ENCODE results near the gene LRRC8A. TPM values are rescaled to one million over a fixed set of nuclear protein-coding genes. Genes with fewer than 3 reads are reported as not detected.

The LRRC8A gene
- total RNA-seq, 2 experiments from 2014 or later, result 22.9 to 26.9 TPM

- intact Hi-C loops (cut with micrococcal nuclease; ENCODE audit: unreplicated experiment), result no loop called here
- DNase-seq (ENCODE audit: low spot score), result no peak
- no peaks in the 10 kb centered on the region for H3K9me3 ChIP-seq (ENCODE audit: low read length)
- CTCF ChIA-PET (ENCODE audit: unreplicated experiment), result no interaction called here
- no peak for TF ChIP-seq EZH2phosphoT487 (IDR thresholded peaks at IDR 0.05; ENCODE audit: borderline replicate concordance, low read depth, low read length)
- no peak for TF ChIP-seq CTCF (conservative IDR thresholded peaks at IDR 0.05; ENCODE audit: low read length)
- no peak overlapping the region for H3K4me2 ChIP-seq (ENCODE audit: low read length)
- H3K27ac ChIP-seq (ENCODE audit: low read depth, low read length, poor library complexity, severe bottlenecking), result no peak overlapping the region
- POLR2A ChIA-PET, result interaction anchor here (0.5 kb wide), 1 partner anchor 520 kb away, joined by 3 read pairs; the partner anchor contains the start of gene URM1
- H3K4me1 ChIP-seq (ENCODE audit: insufficient read depth, low read length, poor library complexity, severe bottlenecking), result peaks cover 3% of the 10 kb centered on the region
- no peak overlapping the region for H2AFZ ChIP-seq (ENCODE audit: low read length)
- H3K9me2 ChIP-seq (ENCODE audit: insufficient read depth, low read length), result no peaks in the 10 kb centered on the region
- H3K4me3 ChIP-seq (ENCODE audit: low read depth, low read length, poor library complexity, severe bottlenecking), result no peak overlapping the region
- no TSS peak for BruUV-seq (replicated peaks)
- H4K20me1 ChIP-seq (ENCODE audit: insufficient read depth, low read length), result no peaks in the 10 kb centered on the region
- no peaks in the 10 kb centered on the region for H3K79me2 ChIP-seq (ENCODE audit: insufficient read depth, low read depth, low read length)
- peaks cover 80% of the 10 kb centered on the region for H3K36me3 ChIP-seq (ENCODE audit: insufficient read depth, low read length)
Observed at GRCh38 chr9:128891321-128892220, 9.6 kb downstream of the LRRC8A start.

GRCh38 chr9:128892221-128892921 lies 10.4 kb downstream of the LRRC8A start:
- CTCF ChIA-PET (ENCODE audit: unreplicated experiment), result no interaction called here
- no TSS peak for BruUV-seq (replicated peaks)
- H3K9me2 ChIP-seq (ENCODE audit: insufficient read depth, low read length), result no peaks in the 10 kb centered on the region

More at GRCh38 chr9:128892221-128892921, 10.4 kb downstream of the LRRC8A start:
- Histone ChIP-seq H3K4me3 (ENCODE audit: low read depth, low read length, poor library complexity, severe bottlenecking) (no peak overlapping the region), H3K4me1 (ENCODE audit: insufficient read depth, low read length, poor library complexity, severe bottlenecking) (peaks cover 3% of the 10 kb centered on the region), H3K79me2 (ENCODE audit: insufficient read depth, low read depth, low read length) (no peaks in the 10 kb centered on the region), H3K4me2 (ENCODE audit: low read length) (no peak overlapping the region), H3K27ac (ENCODE audit: low read depth, low read length, poor library complexity, severe bottlenecking) (no peak overlapping the region), H3K36me3 (ENCODE audit: insufficient read depth, low read length) (peaks cover 80% of the 10 kb centered on the region), H2AFZ (ENCODE audit: low read length) (no peak overlapping the region), H4K20me1 (ENCODE audit: insufficient read depth, low read length) (no peaks in the 10 kb centered on the region), H3K9me3 (ENCODE audit: low read length) (no peaks in the 10 kb centered on the region)
- TF ChIP-seq CTCF (conservative IDR thresholded peaks at IDR 0.05; ENCODE audit: low read length) (no peak), EZH2phosphoT487 (IDR thresholded peaks at IDR 0.05; ENCODE audit: borderline replicate concordance, low read depth, low read length) (no peak)
- POLR2A ChIA-PET, result no interaction called here
- intact Hi-C loops (cut with micrococcal nuclease; ENCODE audit: unreplicated experiment), result no loop called here
- DNase-seq (ENCODE audit: low spot score), result no peak

Data from OCI-LY7 (cell line).